Measurements from ENCODE around the gene PRSS38.

PRSS38 gene

GRCh38 chr1:227815468-227816409 is at the start of gene PRSS38:
Gene PRSS38 (plus strand): TSS chr1:227815675. CDS start chr1:227815717, 42 bp downstream.
- DNase-seq = no peak

GRCh38 chr1:227766015-227766634 is 49.4 kb upstream of the PRSS38 start:
- no peak for DNase-seq

GRCh38 chr1:227766653-227767277 is 48.7 kb upstream of the PRSS38 start:
- DNase-seq = no peak

GRCh38 chr1:227767401-227768124 is 47.9 kb upstream of the PRSS38 start:
- DNase-seq = no peak

GRCh38 chr1:227768125-227768439 is 47.4 kb upstream of the PRSS38 start:
- no peak for DNase-seq

GRCh38 chr1:227768640-227769039 is 46.8 kb upstream of the PRSS38 start:
- no peak for DNase-seq

GRCh38 chr1:227769047-227769935 is 46.2 kb upstream of the PRSS38 start:
- no peak for DNase-seq

- no peak for DNase-seq
Observed at GRCh38 chr1:227769936-227770494, 45.5 kb upstream of the PRSS38 start.

GRCh38 chr1:227770812-227771211 is 44.7 kb upstream of the PRSS38 start:
- DNase-seq = no peak

- DNase-seq = no peak
Observed at GRCh38 chr1:227771326-227771725, 44.1 kb upstream of the PRSS38 start.

GRCh38 chr1:227771771-227772170 is 43.7 kb upstream of the PRSS38 start:
- no peak for DNase-seq

GRCh38 chr1:227773558-227773957 is 41.9 kb upstream of the PRSS38 start:
- DNase-seq = no peak

GRCh38 chr1:227774051-227774731 is 41.3 kb upstream of the PRSS38 start:
- no peak for DNase-seq

GRCh38 chr1:227774821-227775661 is 40.4 kb upstream of the PRSS38 start:
- DNase-seq = no peak

GRCh38 chr1:227775841-227776240 is 39.6 kb upstream of the PRSS38 start:
- no peak for DNase-seq

GRCh38 chr1:227776331-227776771 is 39.1 kb upstream of the PRSS38 start:
- no peak for DNase-seq

GRCh38 chr1:227777156-227777555 is 38.3 kb upstream of the PRSS38 start:
- DNase-seq = no peak

GRCh38 chr1:227777646-227778045 is 37.8 kb upstream of the PRSS38 start:
- no peak for DNase-seq

- DNase-seq = no peak
Observed at GRCh38 chr1:227778401-227778947, 37.0 kb upstream of the PRSS38 start.

- DNase-seq = no peak
Observed at GRCh38 chr1:227779021-227779441, 36.4 kb upstream of the PRSS38 start.
